ENCODE measurements around the gene H2BW2. TPM values are rescaled to one million over a fixed set of nuclear protein-coding genes. Genes with fewer than 3 reads are reported as not detected.
"Not testable (repeated sequence)": the region's sequence is repeated elsewhere in the genome, so short reads cannot be mapped to it uniquely, and the experiment has no call there.

H2BW2 gene
- polyA plus RNA-seq, 1 experiment = not detected

GRCh38 chrX:104018126-104018525 lies 21.6 kb upstream of the H2BW2 start:
- ChIA-PET CTCF (no interaction called here), POLR2A (no interaction called here)
- H3K9me3 ChIP-seq (ENCODE audit: control insufficient read depth, insufficient read depth, low read length) = no peaks in the 10 kb centered on the region
- H3K27ac ChIP-seq (ENCODE audit: low read depth, low read length) = no peak overlapping the region
- no peaks in the 10 kb centered on the region for H3K27me3 ChIP-seq (ENCODE audit: control insufficient read depth, insufficient read depth, low read length)
- no peak for TF ChIP-seq CTCF (IDR thresholded peaks at IDR 0.05; ENCODE audit: low read depth, low read length)
- no peak for DNase-seq (ENCODE audit: low read depth, low spot score)
- H3K4me3 ChIP-seq (ENCODE audit: low read depth, low read length) = no peak overlapping the region

- Histone ChIP-seq H3K27me3 (ENCODE audit: control insufficient read depth, insufficient read depth, low read length) (no peaks in the 10 kb centered on the region), H3K4me3 (ENCODE audit: low read depth, low read length) (no peak overlapping the region), H3K27ac (ENCODE audit: low read depth, low read length) (no peak overlapping the region), H3K9me3 (ENCODE audit: control insufficient read depth, insufficient read depth, low read length) (no peaks in the 10 kb centered on the region; the same call in 1 of the 2 replicates)
- ChIA-PET POLR2A (no interaction called here), CTCF (no interaction called here)
- DNase-seq (ENCODE audit: low read depth, low spot score) = no peak
- TF ChIP-seq CTCF (IDR thresholded peaks at IDR 0.05; ENCODE audit: low read depth, low read length) = no peak
Observed at GRCh38 chrX:104041003-104041402, 1.2 kb downstream of the H2BW2 start.

GRCh38 chrX:104045642-104046041 lies 5.9 kb downstream of the H2BW2 start:
- no peak for DNase-seq (ENCODE audit: low read depth, low spot score)
- POLR2A ChIA-PET = no interaction called here
- Histone ChIP-seq H3K4me3 (ENCODE audit: low read depth, low read length) (no peak overlapping the region), H3K27me3 (ENCODE audit: control insufficient read depth, insufficient read depth, low read length) (no peaks in the 10 kb centered on the region), H3K9me3 (ENCODE audit: control insufficient read depth, insufficient read depth, low read length) (no peaks in the 10 kb centered on the region), H3K27ac (ENCODE audit: low read depth, low read length) (no peak overlapping the region)
- CTCF ChIA-PET = no interaction called here
- TF ChIP-seq CTCF (IDR thresholded peaks at IDR 0.05; ENCODE audit: low read depth, low read length) = no peak

- Histone ChIP-seq H3K9me3 (ENCODE audit: control insufficient read depth, insufficient read depth, low read length) (no peaks in the 10 kb centered on the region), H3K4me3 (ENCODE audit: low read depth, low read length) (no peak overlapping the region), H3K27ac (ENCODE audit: low read depth, low read length) (no peak overlapping the region), H3K27me3 (ENCODE audit: control insufficient read depth, insufficient read depth, low read length) (no peaks in the 10 kb centered on the region)
- no peak for DNase-seq (ENCODE audit: low read depth, low spot score)
- CTCF ChIA-PET = no interaction called here
- POLR2A ChIA-PET = no interaction called here
- TF ChIP-seq CTCF (IDR thresholded peaks at IDR 0.05; ENCODE audit: low read depth, low read length) = no peak
Observed at GRCh38 chrX:104047171-104047570, 7.4 kb downstream of the H2BW2 start.

GRCh38 chrX:104054956-104055355 lies 15.2 kb downstream of the H2BW2 start:
- POLR2A ChIA-PET; DNase-seq (ENCODE audit: low read depth, low spot score); H3K4me3 ChIP-seq (ENCODE audit: low read depth, low read length); H3K9me3 ChIP-seq (ENCODE audit: control insufficient read depth, insufficient read depth, low read length); H3K27me3 ChIP-seq (ENCODE audit: control insufficient read depth, insufficient read depth, low read length); H3K27ac ChIP-seq (ENCODE audit: low read depth, low read length); CTCF ChIA-PET: not testable (repeated sequence)

- H3K27me3 ChIP-seq (ENCODE audit: control insufficient read depth, insufficient read depth, low read length); H3K27ac ChIP-seq (ENCODE audit: low read depth, low read length); CTCF ChIA-PET; H3K4me3 ChIP-seq (ENCODE audit: low read depth, low read length); POLR2A ChIA-PET; DNase-seq (ENCODE audit: low read depth, low spot score); H3K9me3 ChIP-seq (ENCODE audit: control insufficient read depth, insufficient read depth, low read length): not testable (repeated sequence)
Observed at GRCh38 chrX:104062636-104063035, 22.9 kb downstream of the H2BW2 start.

GRCh38 chrX:104075778-104076445 lies 36.2 kb downstream of the H2BW2 start, which contains the start of gene TMSB15C:
Gene TMSB15C, minus strand, starts transcription at chrX:104076236.
- H3K27ac ChIP-seq (ENCODE audit: low read depth, low read length); CTCF ChIA-PET: not testable (repeated sequence)

GRCh38 chrX:104077854-104078253 lies 38.1 kb downstream of the H2BW2 start:
- H3K27me3 ChIP-seq (ENCODE audit: control insufficient read depth, insufficient read depth, low read length); H3K4me3 ChIP-seq (ENCODE audit: low read depth, low read length); H3K9me3 ChIP-seq (ENCODE audit: control insufficient read depth, insufficient read depth, low read length); POLR2A ChIA-PET; H3K27ac ChIP-seq (ENCODE audit: low read depth, low read length); CTCF ChIA-PET; DNase-seq (ENCODE audit: low read depth, low spot score): not testable (repeated sequence)

More at GRCh38 chrX:104075778-104076445, 36.2 kb downstream of the H2BW2 start, which contains the start of gene TMSB15C:
- H3K27me3 ChIP-seq (ENCODE audit: control insufficient read depth, insufficient read depth, low read length); DNase-seq (ENCODE audit: low read depth, low spot score); POLR2A ChIA-PET; H3K9me3 ChIP-seq (ENCODE audit: control insufficient read depth, insufficient read depth, low read length); H3K4me3 ChIP-seq (ENCODE audit: low read depth, low read length): not testable (repeated sequence)
